ENCODE data around the gene MGAT3.

- no peak for TF ChIP-seq CTCF (IDR thresholded peaks at IDR 0.05; ENCODE audit: poor library complexity, severe bottlenecking)
- TF ChIP-seq TAF1 (IDR thresholded peaks at IDR 0.05; ENCODE audit: low read depth) = no peak
- TF ChIP-seq EZH2 (IDR thresholded peaks at IDR 0.05; ENCODE audit: borderline replicate concordance, insufficient read depth, low read length, poor library complexity, severe bottlenecking) = no peak
- TF ChIP-seq, protein P1, sequence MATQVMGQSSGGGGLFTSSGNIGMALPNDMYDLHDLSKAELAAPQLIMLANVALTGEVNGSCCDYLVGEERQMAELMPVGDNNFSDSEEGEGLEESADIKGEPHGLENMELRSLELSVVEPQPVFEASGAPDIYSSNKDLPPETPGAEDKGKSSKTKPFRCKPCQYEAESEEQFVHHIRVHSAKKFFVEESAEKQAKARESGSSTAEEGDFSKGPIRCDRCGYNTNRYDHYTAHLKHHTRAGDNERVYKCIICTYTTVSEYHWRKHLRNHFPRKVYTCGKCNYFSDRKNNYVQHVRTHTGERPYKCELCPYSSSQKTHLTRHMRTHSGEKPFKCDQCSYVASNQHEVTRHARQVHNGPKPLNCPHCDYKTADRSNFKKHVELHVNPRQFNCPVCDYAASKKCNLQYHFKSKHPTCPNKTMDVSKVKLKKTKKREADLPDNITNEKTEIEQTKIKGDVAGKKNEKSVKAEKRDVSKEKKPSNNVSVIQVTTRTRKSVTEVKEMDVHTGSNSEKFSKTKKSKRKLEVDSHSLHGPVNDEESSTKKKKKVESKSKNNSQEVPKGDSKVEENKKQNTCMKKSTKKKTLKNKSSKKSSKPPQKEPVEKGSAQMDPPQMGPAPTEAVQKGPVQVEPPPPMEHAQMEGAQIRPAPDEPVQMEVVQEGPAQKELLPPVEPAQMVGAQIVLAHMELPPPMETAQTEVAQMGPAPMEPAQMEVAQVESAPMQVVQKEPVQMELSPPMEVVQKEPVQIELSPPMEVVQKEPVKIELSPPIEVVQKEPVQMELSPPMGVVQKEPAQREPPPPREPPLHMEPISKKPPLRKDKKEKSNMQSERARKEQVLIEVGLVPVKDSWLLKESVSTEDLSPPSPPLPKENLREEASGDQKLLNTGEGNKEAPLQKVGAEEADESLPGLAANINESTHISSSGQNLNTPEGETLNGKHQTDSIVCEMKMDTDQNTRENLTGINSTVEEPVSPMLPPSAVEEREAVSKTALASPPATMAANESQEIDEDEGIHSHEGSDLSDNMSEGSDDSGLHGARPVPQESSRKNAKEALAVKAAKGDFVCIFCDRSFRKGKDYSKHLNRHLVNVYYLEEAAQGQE (IDR thresholded peaks at IDR 0.05; ENCODE audit: borderline replicate concordance) = no peak
Observed at GRCh38 chr22:39427751-39428596, 28.8 kb upstream of the MGAT3 start.

All from neural cell (in vitro differentiated cells).